Lower lobe of right lung (tissue), 2 donors: ENCODE data around the gene NT5C. TPM values are rescaled to one million over a fixed set of nuclear protein-coding genes. Genes with fewer than 3 reads are reported as not detected.

Experiments
- ATAC-seq, 2 donors: fragments of 200-7000 bp; cut with Tn5 transposase; one replicate each; pipeline ENCODE4 v1.9.1; 2020 to 2022; ENCODE audit warnings: mild to moderate bottlenecking in 2 of 2, moderate library complexity in 2 of 2
- DNase-seq: peaks from one replicate; pipeline ENCODE4 v3.0.0-alpha.2; 2020
- H3K27ac ChIP-seq: fragments of 200-600 bp; one replicate; pipeline ENCODE4 v1.8.0; 2022
- H3K27me3 ChIP-seq: fragments of 200-600 bp; one replicate; pipeline ENCODE4 v1.8.0; 2022; ENCODE audit warnings: low read depth
- H3K36me3 ChIP-seq: fragments of 200-600 bp; one replicate; pipeline ENCODE4 v1.8.0; 2022; ENCODE audit warnings: mild to moderate bottlenecking
- H3K4me1 ChIP-seq: fragments of 200-600 bp; one replicate; pipeline ENCODE4 v1.8.0; 2022
- H3K4me3 ChIP-seq: fragments of 200-600 bp; one replicate; pipeline ENCODE4 v1.8.0; 2022; ENCODE audit warnings: mild to moderate bottlenecking
- H3K9me3 ChIP-seq: fragments of 200-600 bp; one replicate; pipeline ENCODE4 v1.8.0; 2022
- intact Hi-C: fragments of 100-400 bp; cut with DNase I; formaldehyde crosslinking; loops from one replicate; pipeline ENCODE4 v1.11.0; 2022
- total RNA-seq: library from RNA; stranded (reverse); fragmentation: NEBNext Ultra II Directional; extraction: Animal tissue kit (Norgen Biotek cat#: 25700); gene quantifications from one replicate; pipeline ENCODE4 v1.2.1, GENCODE V29; 2021
- TF ChIP-seq, protein P1 (sequence below): fragments of 200-600 bp; IDR thresholded peaks from one replicate; pipeline ENCODE4 v1.8.0; 2022; ENCODE audit warnings: antibody characterized with exemption, mild to moderate bottlenecking
- donor health status: DM: no; HTN: yes; CAD: no; lungs with severe emphysema.

The NT5C gene
- total RNA-seq, 1 donor from 2014 or later: 34.9 TPM

DNA sequence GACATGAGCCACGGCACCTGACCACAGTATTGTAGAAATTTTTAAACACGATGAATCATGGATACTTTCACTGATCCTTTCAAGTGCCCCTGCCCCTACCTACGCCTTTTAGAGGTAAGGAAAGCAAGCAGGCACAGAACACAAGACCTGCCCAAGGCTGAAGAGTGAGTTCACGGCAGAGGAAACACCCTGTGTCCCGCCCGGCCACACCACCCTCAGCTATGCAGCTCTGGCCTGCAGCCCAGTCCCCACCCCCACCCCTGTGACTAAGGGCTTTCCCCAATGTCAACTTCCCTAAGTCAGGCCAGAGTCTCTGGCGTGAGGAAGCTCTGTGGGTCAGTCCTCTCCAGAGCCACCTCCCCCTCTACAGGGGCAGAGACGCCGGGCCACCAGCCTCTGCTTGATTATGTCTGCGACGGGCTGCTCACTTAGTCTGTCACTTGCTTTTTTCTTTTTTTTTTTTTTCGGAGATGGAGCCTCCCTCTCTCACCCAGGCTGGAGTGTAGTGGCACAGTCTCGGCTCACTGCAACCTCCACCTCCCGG, 35.4 kb downstream of the NT5C start:
- DNase-seq: peak; percentile 92
- Histone ChIP-seq H3K36me3 (peaks cover 38% of the 10 kb centered on the region), H3K9me3 (no peaks in the 10 kb centered on the region), H3K4me1 (peaks cover 48% of the 10 kb centered on the region), H3K27ac (peak overlapping the region; percentile 77), H3K4me3 (no peak overlapping the region), H3K27me3 (no peaks in the 10 kb centered on the region)
- TF ChIP-seq, protein P1, sequence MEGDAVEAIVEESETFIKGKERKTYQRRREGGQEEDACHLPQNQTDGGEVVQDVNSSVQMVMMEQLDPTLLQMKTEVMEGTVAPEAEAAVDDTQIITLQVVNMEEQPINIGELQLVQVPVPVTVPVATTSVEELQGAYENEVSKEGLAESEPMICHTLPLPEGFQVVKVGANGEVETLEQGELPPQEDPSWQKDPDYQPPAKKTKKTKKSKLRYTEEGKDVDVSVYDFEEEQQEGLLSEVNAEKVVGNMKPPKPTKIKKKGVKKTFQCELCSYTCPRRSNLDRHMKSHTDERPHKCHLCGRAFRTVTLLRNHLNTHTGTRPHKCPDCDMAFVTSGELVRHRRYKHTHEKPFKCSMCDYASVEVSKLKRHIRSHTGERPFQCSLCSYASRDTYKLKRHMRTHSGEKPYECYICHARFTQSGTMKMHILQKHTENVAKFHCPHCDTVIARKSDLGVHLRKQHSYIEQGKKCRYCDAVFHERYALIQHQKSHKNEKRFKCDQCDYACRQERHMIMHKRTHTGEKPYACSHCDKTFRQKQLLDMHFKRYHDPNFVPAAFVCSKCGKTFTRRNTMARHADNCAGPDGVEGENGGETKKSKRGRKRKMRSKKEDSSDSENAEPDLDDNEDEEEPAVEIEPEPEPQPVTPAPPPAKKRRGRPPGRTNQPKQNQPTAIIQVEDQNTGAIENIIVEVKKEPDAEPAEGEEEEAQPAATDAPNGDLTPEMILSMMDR: no peak
- intact Hi-C loops: no loop called here
- peak; percentile 94 for ATAC-seq

DNA sequence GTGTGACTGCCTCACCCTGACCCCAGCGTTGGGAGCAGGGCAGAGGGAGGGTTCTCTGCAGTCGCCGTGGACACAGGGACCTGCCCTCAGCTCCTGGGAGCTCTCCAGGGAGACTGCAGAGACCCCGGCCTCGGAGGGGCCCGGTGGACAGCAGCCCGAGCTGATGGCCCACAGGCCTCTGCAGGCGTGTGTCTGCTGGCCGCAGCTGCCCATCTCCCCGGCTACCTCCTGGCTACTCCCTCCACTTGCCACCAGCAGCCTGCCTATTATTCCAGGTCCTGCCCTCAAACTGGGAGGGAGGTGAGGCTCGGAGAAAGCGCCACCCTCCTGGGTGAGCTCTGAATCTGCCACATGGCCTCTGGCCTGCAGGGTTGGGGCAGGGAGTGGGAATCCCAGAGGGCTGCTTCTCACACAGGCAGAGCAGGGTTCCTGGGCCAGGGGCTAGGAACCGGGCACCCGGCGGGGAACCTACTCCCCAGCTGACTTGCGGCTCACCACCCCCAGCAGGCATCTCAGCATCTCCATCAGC, 36.6 kb downstream of the NT5C start:
- H3K27ac ChIP-seq: peak overlapping the region; percentile 77

DNA sequence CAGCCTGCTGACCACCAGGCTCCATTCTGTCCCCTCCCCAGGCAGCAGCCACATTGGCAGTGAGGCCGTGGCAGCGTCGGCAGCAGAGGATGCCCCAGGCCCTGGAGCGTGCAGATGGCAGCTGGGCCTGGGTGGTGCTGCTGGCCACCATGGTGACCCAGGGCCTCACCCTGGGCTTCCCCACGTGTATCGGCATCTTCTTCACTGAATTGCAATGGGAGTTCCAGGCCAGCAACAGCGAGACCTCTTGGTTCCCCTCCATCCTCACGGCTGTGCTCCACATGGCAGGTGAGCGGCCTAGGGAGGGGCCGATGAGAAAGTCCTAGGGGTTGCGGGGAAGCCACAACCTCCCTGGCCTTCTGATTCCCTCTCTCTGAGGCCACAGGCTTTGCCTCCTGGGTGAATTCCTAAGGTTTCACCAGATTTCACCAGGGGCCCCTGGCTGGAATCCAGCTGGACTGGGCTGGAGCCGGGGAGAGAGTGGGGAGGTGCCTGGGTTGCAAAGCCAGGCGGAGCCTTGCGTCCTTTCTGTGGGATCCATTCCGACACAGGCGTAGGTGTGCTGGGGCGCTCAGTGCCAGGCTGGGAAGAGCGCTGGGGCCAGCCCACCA, 37.9 kb downstream of the NT5C start:
- Histone ChIP-seq H3K36me3 (peaks cover 16% of the 10 kb centered on the region), H3K4me1 (peaks cover 73% of the 10 kb centered on the region), H3K27ac (peak overlapping the region; percentile 76), H3K27me3 (no peaks in the 10 kb centered on the region), H3K4me3 (no peak overlapping the region), H3K9me3 (no peaks in the 10 kb centered on the region)
- no peak for ATAC-seq
- intact Hi-C loops: no loop called here
- peak; percentile 59 for DNase-seq
- TF ChIP-seq, protein P1: no peak

More for the DNA sequence above, 36.6 kb downstream of the NT5C start:
- DNase-seq: no peak
- no peak overlapping the region for H3K4me3 ChIP-seq
- H3K4me1 ChIP-seq: peaks cover 60% of the 10 kb centered on the region
- no peaks in the 10 kb centered on the region for H3K27me3 ChIP-seq
- H3K36me3 ChIP-seq: peaks cover 29% of the 10 kb centered on the region
- ATAC-seq: no peak
- TF ChIP-seq, protein P1: no peak
- intact Hi-C loops: no loop called here
- H3K9me3 ChIP-seq: no peaks in the 10 kb centered on the region

DNA sequence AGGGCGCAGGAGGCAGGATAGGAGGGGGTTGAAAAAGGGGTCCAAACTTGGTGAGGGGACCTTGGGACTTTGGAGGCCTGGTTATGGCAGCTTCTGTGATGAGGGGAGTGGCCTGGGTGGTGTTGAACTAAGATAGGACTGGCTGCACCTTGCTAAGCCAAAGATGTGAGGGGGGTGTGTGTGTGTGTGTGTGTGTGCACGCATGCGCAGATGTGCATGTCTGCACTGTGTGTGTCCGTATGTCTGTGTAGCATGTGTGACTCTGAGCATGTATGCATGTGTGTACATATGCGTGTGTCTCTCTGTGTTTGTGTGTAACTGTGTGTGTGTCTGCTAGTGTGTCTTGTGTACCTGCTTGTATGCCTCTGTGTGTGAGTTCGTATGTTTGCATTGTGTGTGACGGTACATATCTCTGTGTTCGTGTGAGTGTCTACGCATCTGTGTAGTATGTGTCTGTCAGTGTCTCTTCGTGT, 39.7 kb downstream of the NT5C start:
- DNase-seq (no peak), ATAC-seq (no peak)
- Histone ChIP-seq H3K4me1 (peaks cover 85% of the 10 kb centered on the region), H3K4me3 (peak overlapping the region; percentile 30), H3K36me3 (peaks cover 5% of the 10 kb centered on the region), H3K27ac (peak overlapping the region; percentile 76), H3K27me3 (no peaks in the 10 kb centered on the region), H3K9me3 (no peaks in the 10 kb centered on the region)
- TF ChIP-seq, protein P1: no peak
- intact Hi-C loops: no loop called here

DNA sequence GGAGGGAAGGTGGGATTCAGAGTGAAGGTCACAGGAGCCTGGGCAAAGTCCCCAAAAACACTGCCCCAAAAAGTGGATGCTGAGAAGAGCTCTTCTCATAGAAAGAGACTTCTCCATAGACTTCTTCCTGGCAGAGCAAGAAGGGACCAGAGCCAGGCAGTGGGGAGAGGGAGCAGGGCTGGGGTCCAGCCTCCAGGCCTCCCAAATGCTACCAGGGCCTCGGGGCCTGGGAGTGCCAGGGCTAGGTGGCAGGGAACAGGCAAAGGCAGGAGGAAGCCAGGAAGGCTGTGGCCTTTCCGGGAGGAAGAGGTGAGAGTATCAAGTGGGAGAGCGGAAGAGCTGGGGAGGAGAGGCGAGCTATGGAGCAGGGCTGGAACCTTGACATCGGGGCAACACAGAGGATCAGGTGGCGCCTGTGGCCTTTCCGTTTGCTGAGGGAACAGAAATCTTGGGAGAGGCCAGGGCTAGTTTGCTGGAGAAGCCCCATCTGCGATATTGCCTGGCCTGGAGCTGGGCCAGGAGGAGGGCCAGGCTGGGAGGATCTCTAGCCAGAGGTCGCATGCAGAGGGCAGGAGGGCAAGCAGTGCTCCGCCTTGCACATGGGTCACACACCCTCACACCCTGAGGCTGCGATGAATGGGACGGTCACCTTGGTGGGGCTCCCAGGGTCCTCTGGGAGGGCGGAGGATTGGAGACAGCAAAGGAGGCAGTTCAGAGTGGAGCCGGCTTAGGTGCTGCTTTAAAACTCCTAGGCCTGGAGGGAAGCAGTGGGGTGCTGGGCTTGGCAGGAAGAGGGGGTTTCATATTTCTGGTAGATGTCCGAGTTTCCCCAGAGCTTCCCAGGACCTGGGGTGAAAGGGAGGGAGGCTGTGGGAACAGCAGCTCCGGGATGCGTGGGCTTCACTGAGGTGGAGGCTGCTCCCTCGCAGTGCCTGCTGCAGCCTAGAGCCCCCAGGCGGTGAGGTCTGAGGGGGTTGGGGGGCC, 40.4 kb downstream of the NT5C start:
- Histone ChIP-seq H3K9me3 (no peaks in the 10 kb centered on the region), H3K4me3 (peak overlapping the region; percentile 30), H3K27me3 (no peaks in the 10 kb centered on the region), H3K4me1 (peaks cover 87% of the 10 kb centered on the region), H3K36me3 (peaks cover 5% of the 10 kb centered on the region), H3K27ac (peak overlapping the region; percentile 76)
- no peak for ATAC-seq
- TF ChIP-seq, protein P1: no peak
- no peak for DNase-seq
- intact Hi-C loops: no loop called here
